Left kidney (tissue), 2 donors: ENCODE measurements around the gene TGM6. TPM values are rescaled to one million over a fixed set of nuclear protein-coding genes. Genes with fewer than 3 reads are reported as not detected.

Source experiments
- DNase-seq: peaks from one replicate; pipeline ENCODE4 v3.0.0-alpha.2; 2013
- polyA plus RNA-seq: library from polyadenylated mRNA; unstranded; fragments of 120-200 nt; gene quantifications from one replicate; pipeline ENCODE4 v1.2.1, GENCODE V29; 2013; ENCODE audit not compliant: insufficient read length

The TGM6 gene
- polyA plus RNA-seq, 1 donor = not detected

GRCh38 chr20:2455771-2456497 is 75.2 kb downstream of the TGM6 start:
- no peak for DNase-seq

GRCh38 chr20:2458919-2459499 is 78.3 kb downstream of the TGM6 start:
- no peak for DNase-seq

DNA sequence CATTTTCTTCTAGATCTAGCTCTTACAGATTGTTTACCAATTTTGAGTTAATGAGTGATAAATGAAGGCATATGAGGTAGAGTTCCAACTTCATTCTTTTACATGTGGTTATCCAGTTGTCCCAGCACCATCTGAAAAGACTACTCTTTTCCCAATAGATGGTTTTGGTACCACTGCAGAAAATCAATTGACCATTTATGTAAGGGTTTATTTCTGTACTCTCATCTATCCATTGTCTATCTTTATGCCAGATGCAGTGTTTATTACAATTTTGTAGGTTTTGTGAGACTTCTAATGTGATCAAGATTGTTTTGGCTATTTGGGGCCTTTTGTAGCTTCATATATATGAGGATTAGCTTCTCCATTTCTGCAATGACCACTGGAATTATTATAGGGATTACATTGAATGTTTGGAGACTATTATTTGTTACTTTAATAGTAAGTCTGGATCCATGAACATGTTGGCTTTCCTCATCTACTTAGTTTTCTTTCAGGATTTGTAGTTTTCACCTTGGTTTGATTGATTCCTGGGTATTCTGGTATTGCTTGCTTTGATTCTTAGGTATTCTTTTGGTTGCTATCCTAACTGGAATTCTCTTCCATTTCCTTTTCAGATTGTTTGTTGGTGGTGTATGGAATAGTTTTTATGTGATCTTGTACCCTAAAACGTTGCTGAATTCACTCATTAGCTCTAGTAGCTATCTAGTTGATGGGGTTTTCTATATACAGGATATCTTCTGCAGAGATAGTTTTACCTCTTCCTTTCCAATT is 79.5 kb downstream of the TGM6 start:
- no peak for DNase-seq

DNA sequence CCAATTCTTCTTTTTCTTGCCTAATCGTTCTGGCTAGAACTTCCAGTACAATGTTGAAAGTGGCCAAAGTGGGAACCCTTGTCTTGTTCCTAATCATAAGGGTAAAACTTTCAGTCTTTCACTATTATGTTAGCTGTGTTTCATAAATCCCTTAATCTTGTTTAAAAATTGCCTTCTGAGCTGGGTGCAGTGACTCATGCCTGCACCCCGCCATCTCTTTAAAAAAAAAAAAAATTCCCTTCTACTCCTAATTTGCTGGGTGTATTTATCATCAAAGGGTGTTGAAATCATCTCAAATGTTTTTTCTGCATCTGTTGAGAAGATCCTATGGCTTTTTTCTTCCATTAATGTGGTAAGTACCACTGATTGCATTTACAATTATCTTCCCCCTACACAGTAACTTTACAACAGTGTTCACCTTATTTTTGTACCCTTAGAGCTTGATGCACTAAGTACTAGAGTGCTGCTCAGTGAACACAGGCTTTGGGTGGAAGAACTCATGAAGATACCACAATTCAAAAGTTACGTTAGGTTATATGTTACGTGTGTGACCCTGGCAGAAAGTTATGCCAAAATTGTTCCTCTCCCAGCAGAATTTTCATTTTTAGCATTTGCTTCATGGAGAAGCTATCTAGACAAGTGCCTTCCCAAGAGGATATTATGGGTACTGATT is 80.2 kb downstream of the TGM6 start:
- no peak for DNase-seq

DNA sequence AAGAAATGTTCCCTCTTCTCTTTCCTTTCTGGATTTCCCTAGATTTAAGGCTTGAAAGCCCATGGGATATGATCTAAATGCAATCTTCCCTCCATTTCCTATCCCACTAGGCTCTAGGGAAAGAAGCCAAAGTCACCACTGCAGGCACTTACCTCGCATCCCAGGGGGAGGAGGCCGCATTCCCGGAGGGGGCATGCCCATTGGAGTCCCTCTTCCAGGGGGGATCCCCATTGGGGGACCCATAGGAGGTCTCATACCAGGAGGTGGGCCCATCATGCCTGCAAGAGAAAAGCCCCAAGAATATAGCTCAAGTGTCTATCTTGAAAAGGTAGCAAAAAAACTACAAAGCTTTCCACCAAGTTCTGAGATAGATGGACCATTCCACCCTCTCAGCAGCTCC is 81.8 kb downstream of the TGM6 start:
- no peak for DNase-seq

DNA sequence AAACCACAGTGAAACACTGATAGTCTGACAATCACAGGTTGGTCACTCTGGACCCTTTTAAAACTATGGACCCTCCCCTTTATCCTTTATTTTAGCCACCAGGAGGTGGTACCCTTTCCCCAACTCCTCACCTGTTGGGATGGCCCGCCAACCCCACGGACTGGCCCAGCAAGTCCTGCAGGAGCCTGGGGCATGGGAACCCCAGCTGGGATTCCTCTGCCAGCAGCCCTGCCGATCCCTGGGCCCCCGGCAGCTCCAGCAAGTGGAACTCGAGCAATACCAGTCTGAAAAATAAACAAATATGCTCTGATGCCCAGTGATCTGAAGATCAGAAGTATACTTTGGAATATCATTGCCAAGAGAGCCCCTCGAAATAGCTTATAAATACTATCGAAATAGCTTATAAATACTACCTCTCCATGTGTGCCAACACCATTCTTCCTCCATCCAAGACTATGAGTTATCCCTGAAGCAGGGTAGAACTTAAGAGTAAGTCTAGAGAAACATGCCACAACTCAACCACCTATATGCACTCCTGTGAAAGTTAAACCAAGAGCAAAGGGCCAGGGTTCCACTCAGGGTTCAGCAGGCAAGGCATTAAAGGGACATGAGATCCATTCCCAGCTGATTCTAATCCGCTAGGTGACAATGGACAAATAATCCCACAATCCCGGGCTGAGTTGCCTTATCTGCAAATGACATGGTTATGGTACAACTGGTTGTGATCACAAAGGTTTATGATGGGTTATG is 83.1 kb downstream of the TGM6 start:
- no peak for DNase-seq

DNA sequence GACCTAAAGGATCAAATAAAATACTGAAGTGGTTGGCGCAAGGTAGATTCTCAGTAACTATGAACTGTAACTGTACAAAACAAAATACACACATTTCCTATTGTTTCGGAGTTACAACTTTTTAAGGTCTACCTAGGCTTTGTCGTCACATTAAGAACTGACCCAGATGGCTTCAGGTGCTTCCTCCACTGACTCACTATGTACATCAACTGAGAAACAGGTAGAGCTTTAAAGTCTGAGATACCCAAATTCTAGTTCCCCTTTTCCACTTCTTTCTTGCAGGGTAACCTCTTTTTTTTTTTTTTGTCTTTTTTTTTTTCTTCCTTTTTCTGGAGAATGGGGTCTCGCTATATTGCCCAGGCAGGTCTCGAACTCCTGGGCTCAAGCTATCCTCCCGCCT is 84.4 kb downstream of the TGM6 start:
- no peak for DNase-seq

DNA sequence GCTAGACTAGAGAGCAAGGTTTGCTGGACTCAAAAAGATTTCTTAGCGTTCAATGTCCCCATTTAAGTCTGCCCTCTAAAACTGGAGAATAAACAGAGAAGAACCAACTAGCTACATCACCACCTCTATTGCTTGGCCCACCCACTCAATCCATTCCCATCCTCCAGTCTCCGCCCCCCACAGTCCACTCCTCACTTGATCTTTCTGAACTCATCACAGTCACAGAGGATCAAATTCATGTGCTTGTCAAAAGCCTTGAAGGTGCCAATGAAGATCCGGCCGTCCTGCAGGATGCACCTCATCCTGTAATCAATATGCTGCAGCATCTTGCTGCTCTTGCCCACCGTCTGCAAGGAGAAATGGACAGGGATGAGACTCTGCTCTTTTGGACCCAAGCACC is 86.7 kb downstream of the TGM6 start:
- DNase-seq = no peak

GRCh38 chr20:2468581-2469407 is 88.1 kb downstream of the TGM6 start:
- DNase-seq = no peak

DNA sequence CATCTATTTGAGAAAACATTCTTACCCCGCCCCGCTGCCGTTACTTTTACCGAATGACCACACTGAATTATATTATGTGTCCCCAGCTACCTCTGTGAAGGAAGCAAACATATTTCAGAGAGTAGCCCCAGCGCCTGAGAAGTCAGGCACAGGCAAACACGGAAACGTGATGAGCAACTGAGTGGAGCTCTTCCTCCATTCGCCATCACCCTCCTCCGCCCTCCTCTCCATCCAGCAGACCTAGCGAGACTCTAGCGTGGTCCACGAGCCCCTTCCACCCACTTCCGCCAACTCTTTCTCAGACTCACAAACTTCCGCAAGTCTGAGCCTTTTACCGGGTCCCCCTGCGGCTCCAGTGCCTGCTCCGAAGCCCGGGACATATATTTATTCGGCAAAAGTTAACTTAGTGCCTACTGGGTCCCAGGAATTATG is 89.3 kb downstream of the TGM6 start:
- peak; percentile 30 for DNase-seq

DNA sequence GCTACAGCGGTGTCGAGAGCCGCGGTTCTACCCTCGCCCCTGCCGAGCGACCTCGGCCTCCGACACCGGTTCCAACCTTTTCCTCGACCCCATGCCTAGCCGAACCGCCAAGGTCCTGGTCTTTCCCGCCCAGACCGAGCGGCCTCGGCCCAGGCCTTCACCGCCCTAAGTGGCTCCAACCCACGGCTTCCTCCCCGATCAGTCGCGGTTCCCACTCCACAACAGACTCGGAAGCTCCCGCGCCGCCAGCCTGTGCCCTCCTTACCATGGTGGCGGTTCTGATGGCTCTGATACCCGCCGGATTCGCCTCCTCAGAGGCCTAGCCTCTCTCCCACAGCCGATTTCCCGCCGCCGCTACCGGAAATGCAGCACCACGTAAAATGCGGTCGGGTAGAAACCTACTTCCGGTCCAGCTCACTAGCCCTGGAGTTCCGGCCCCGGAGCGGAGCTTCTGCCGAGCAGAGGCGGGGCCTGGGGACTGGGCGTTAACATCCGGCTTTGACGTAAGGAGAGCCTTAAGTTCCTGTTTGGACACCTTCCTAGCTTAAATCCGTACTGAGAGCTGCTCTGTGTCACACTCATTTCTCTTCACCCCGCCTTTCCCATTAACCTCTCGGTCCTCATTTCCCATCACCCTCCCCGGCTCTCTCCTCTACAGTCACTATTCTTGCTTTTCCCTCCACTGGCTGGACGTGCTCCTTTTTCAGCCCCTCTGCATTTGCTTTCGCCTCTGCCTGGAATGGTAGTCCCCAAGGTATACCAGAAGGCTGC is 89.9 kb downstream of the TGM6 start, which contains the start of gene SNRPB:
Gene SNRPB (minus strand): TSS at position 367 of the 771 bp plus-strand sequence. CDS start 99 bp downstream, at position 268.
- peak; percentile 97 for DNase-seq

DNA sequence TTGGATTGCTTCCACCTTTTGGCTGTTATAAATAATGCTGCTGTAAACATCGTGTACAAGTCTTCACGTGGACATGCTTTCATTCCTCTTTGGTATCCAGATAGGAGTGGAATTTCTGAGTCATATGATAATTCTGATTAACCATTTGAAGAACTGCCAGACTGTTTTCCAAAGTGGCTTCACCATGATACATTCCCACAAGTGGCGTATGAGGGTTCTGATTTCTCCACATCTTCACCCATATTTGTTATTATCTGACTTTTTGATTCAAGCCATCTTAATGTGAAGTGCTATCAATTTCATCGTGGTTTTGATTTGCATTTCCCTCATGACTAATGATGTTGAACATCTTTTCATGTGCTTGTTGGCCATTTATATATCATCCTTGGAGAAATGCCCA is 92.8 kb downstream of the TGM6 start:
- no peak for DNase-seq

DNA sequence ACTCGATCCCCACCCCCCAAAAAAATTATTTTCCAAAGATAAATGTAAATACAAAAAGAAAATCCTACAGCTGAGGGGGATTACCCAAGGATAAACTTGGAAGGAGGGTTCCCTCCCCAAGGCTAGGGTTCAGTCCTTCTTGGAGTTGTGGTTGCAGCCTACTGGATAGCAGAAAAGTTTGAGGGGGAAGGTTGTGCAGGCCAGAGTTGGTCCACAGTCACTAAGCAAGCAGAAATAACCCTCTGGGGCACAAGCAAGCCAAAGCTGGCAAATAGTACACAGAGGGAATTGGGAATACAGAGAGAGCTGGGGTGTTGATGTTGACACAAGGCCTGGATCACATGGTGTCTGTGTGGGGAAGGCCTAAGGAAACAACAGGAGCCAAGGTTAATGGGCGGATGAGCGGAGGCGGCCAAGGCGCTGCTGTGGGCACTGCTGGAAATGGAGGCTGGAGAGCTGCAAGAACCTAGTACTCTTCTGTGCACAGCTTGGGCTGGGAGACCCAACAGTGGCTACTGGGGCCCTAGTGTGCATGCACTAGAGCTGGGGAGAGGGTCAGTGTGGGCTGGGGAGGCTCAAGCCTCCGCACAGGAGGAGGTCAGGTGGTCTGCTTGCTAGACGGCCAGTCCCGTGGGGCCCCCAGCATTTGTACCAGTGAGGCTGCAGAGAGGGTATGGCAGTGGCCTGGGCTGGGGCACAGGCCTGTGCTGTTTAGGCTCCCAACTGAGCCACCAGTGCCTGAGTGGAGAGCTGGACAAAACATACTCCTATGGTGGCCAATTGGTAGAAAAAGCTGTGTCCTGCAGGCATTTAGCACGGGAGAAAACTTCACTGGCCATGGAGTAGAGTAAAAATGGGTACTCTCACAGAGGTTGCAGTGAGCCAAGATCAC is 95.4 kb downstream of the TGM6 start:
- DNase-seq = no peak

DNA sequence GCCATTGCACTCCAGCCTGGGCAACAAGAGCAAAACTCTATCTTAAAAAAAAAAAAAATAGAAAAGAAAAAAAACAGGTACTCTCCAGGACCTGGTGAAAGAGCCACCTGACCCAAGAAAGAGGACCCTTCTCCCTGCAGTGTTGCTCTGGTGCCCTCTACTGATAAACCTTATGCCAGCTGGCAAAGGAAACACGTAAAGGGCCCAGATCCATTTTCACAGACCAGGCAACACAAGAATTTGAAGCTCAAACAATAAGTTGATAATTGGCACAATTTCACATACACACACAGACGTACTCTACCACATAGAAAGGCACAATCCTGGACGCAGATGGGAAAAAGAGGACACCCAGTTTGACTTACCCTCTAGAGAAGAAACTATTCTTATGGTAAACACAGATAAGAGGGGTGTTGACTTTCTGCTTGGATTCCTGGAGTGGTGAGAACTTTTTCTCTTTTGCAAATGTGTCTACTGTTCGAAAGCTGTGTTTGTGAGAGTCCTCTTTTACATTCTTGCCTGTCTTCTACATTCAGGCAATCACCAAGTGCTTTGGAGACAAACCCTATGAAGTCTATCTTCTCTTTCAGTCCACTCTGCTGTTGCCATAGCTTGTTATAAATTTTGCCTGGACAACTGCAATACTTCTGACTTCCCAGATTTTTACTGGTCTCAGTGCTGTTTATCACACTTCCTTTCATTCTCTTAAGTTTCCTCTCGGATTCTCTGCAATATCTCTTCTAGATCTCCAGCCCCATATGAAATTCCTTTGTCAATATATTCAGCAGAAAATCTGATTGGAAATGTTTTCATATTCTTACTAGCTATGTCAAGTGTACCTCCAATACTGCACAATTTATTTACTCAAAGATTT is 96.3 kb downstream of the TGM6 start:
- DNase-seq = no peak

DNA sequence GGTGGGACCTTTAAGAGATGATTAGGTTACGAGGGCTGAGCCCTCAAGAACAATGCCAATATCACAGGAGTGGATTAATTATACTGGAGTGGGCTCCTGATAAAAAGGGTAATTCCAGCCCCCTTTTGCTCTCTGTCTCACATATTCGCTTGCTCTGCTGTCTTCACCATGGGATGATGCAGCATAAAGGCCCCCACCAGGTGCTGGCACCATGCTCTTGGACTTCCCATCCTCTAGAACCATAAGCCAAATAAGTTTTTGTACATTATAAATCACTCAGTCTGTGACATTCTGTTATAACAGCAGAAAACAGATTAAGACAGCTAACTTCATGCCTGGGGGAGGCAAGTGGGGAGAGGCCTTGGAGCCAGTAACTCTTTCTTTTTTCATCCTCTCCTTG is 99.7 kb downstream of the TGM6 start:
- no peak for DNase-seq
